H1 (cell line): ENCODE measurements around the gene MAP2K2. TPM values are rescaled to one million over a fixed set of nuclear protein-coding genes. Genes with fewer than 3 reads are reported as not detected.

Source experiments
- BACH1 ChIP-seq: IDR thresholded peaks from 2 replicates; pipeline ENCODE4 v1.6.1; 2012; ENCODE audit warnings: low read length, improper control_type of control experiment
- CHD1 ChIP-seq: IDR thresholded peaks from 2 replicates; pipeline ENCODE4 v1.6.1; 2012; ENCODE audit warnings: low read depth, low read length, improper control_type of control experiment
- CHD2 ChIP-seq: IDR thresholded peaks from 2 replicates; pipeline ENCODE4 v1.6.1; 2012; ENCODE audit warnings: low read length, improper control_type of control experiment
- CREB1 ChIP-seq: IDR thresholded peaks from 2 replicates; pipeline ENCODE4 v1.6.1; 2012; ENCODE audit warnings: inconsistent platforms
- E2F6 ChIP-seq: IDR thresholded peaks from 2 replicates; pipeline ENCODE4 v1.6.1; 2012; ENCODE audit warnings: inconsistent platforms
- GTF2F1 ChIP-seq: IDR thresholded peaks from 2 replicates; pipeline ENCODE4 v1.6.1; 2012; ENCODE audit warnings: low read depth, low read length, improper control_type of control experiment, borderline replicate concordance
- JUND ChIP-seq: IDR thresholded peaks from 2 replicates; pipeline ENCODE4 v1.6.1; 2011; ENCODE audit warnings: mild to moderate bottlenecking, improper control_type of control experiment, low read length
- KDM4A ChIP-seq: IDR thresholded peaks from one replicate; pipeline ENCODE4 v1.7.1; 2012; ENCODE audit warnings: low read depth, mild to moderate bottlenecking, moderate library complexity, low read length, inconsistent platforms; ENCODE audit not compliant: severe bottlenecking
- NRF1 ChIP-seq: IDR thresholded peaks from 2 replicates; pipeline ENCODE4 v1.6.1; 2011; ENCODE audit warnings: mild to moderate bottlenecking, low read depth, low read length, improper control_type of control experiment
- PHF8 ChIP-seq: fragments of 200-600 bp; sonication (generic); conservative IDR thresholded peaks from 2 replicates; pipeline ENCODE4 v1.7.1; 2012; ENCODE audit warnings: low read depth, mild to moderate bottlenecking, inconsistent platforms, low read length, moderate library complexity
- POLR2A ChIP-seq, 2 experiments: IDR thresholded peaks; 1 replicate in 1 of 2; 2 replicates in 1 of 2; pipeline ENCODE4 v1.6.1; 2011; ENCODE audit warnings: low read depth in 2 of 2, low read length in 2 of 2, mild to moderate bottlenecking in 2 of 2; ENCODE audit errors: control extremely low read depth in 1 of 2
- POLR2AphosphoS5 ChIP-seq: IDR thresholded peaks from 2 replicates; pipeline ENCODE4 v1.6.1; 2011; ENCODE audit warnings: low read depth, low read length
- RFX5 ChIP-seq: IDR thresholded peaks from 2 replicates; pipeline ENCODE4 v1.6.1; 2011; ENCODE audit warnings: low read depth, low read length, improper control_type of control experiment, borderline replicate concordance
- SIN3A ChIP-seq, 2 experiments: IDR thresholded peaks in 1 of 2; conservative IDR thresholded peaks in 1 of 2; 2 replicates each; pipeline ENCODE4 v1.6.1; 2011 to 2012; ENCODE audit warnings: low read length in 2 of 2, improper control_type of control experiment in 1 of 2, low read depth in 1 of 2, mild to moderate bottlenecking in 1 of 2
- SP1 ChIP-seq: IDR thresholded peaks from 2 replicates; pipeline ENCODE4 v1.6.1; 2011; ENCODE audit warnings: low read depth, low read length
- SP4 ChIP-seq: IDR thresholded peaks from 2 replicates; pipeline ENCODE4 v1.6.1; 2012; ENCODE audit warnings: low read length, inconsistent platforms
- TAF1 ChIP-seq: IDR thresholded peaks from 2 replicates; pipeline ENCODE4 v1.6.1; 2011; ENCODE audit warnings: mild to moderate bottlenecking, low read depth, low read length
- TAF7 ChIP-seq: optimal IDR thresholded peaks from 2 replicates; pipeline ENCODE3; 2011; ENCODE audit warnings: low read depth, mild to moderate bottlenecking, inconsistent platforms, low read length, moderate library complexity, borderline replicate concordance
- TBP ChIP-seq: IDR thresholded peaks from 2 replicates; pipeline ENCODE4 v1.6.1; 2011; ENCODE audit warnings: low read depth, low read length, improper control_type of control experiment
- TEAD4 ChIP-seq: IDR thresholded peaks from 2 replicates; pipeline ENCODE4 v1.6.1; 2012; ENCODE audit warnings: low read depth, low read length, inconsistent platforms, mixed read lengths
- YY1 ChIP-seq: IDR thresholded peaks from 2 replicates; pipeline ENCODE4 v1.6.1; 2011; ENCODE audit warnings: low read depth, mild to moderate bottlenecking, low read length
- polyA plus RNA-seq, 7 experiments: library from polyadenylated mRNA; depleted of rRNA in 3 of 7; stranded (reverse) in 5 of 7; unstranded in 2 of 7; fragments of >200 nt in 5 of 7; fragments of 200-250 nt in 2 of 7; gene quantifications; 1 replicate in 5 of 7; 2 replicates in 1 of 7; 4 replicates in 1 of 7; pipeline versions ENCODE4 v1.2.1 to v1.2.3, GENCODE V29; 2011 to 2013; ENCODE audit warnings: missing spikeins in 2 of 7, mixed read lengths in 2 of 7
- total RNA-seq: library from RNA; stranded (reverse); fragmentation: NEBNext Ultra II Directional; extraction: Animal tissue kit (Norgen Biotek cat#: 25700); gene quantifications from 2 replicates; pipeline ENCODE4 v1.2.1, GENCODE V29; 2021

MAP2K2 gene
- total and polyA plus RNA-seq, 2 of the 8 experiments (the other 6 are each of a cell fraction or from before 2014, with no cell fraction given), result 111 to 162 TPM

DNA sequence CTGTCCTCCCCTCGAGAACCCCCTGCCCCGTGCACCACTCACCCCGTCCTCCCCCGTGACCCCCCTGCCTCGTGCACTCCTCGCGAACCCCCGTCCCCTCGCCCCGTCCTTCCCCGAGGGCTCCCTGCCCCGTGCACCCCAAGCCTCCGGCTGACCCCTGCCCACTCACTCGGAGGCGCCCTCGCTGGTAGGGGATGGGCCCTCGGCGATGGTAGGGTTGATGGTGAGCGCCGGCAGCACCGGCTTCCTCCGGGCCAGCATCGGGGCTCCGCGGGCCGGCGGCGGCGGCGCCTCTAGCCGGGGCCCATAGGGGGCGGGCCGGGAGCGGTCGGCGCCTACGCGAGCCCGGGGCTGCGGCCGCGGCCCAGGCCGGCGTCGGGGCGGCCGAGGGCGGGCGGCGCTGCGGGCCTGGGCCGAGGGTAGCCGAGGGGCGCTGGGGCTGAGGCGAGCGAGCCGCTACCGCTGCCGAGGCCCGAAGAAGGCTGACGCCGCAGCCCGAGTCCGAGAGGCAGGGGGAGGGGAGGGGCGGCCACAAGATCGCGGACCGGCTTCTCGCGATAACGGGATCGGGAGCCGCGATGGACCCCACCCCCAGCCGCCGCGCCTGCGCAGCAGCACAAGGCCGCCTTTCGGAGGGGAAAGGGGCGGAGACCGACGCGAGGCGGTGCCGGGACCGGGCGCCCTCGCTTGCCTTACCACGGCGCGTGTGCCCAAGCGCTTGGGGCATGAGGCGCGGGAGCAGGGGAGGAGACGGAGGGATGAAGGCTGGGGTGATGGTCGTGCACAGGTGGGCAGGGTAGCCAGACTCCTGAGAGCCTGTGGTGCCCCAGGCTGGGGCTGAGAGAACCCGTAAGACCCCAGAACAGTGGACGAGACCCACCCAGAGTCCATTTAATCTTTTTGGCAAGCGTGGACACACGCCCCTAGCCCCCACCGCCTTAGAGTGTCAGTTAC lies at the start of gene MAP2K2 (continued):
- peak in 1 of 2 experiments; percentile 57; a peak in 2 of 4 replicates for TF ChIP-seq SIN3A (conservative IDR thresholded peaks at IDR 0.05 in 1 of 2, IDR thresholded peaks at IDR 0.05 in 1 of 2; ENCODE audit: low read depth in 1 of 2, low read length in 2 of 2)
- peak; percentile 56 for TF ChIP-seq PHF8
- 0 out of 2 replicates have a peak, but pooled peaks have one; percentile 64 for TF ChIP-seq SP4
- TF ChIP-seq CHD2, result peak; percentile 100
- peak; percentile 82 for TF ChIP-seq POLR2AphosphoS5
- peak in 1 of 2 experiments; percentile 81; a peak in 2 of 3 replicates for TF ChIP-seq POLR2A (IDR thresholded peaks at IDR 0.05; ENCODE audit: control extremely low read depth in 1 of 2, low read depth in 2 of 2, low read length in 2 of 2)
- no peak for TF ChIP-seq TEAD4
- TF ChIP-seq GTF2F1, result peak; percentile 73; the same call in 1 of the 2 replicates
- TF ChIP-seq E2F6, result peak; percentile 88
- TF ChIP-seq JUND, result 0 out of 2 replicates have a peak, but pooled peaks have one; percentile 8
- TF ChIP-seq CHD1, result no peak
- TF ChIP-seq NRF1, result peak; percentile 94
- no peak for TF ChIP-seq RFX5
- TF ChIP-seq TAF1, result peak; percentile 91
- TF ChIP-seq SP1, result 0 out of 2 replicates have a peak, but pooled peaks have one; percentile 12
- TF ChIP-seq YY1, result 0 out of 2 replicates have a peak, but pooled peaks have one; percentile 27
- TF ChIP-seq TAF7, result peak; percentile 76
- TF ChIP-seq BACH1, result peak; percentile 32; the same call in 1 of the 2 replicates
- TF ChIP-seq CREB1, result peak; percentile 39; the same call in 1 of the 2 replicates
- TF ChIP-seq TBP, result peak; percentile 88
- peak; percentile 100 for TF ChIP-seq KDM4A
